Lower lobe of right lung (tissue), 2 donors: Measurements from ENCODE around the gene SP4. TPM values are rescaled to one million over a fixed set of nuclear protein-coding genes. Genes with fewer than 3 reads are reported as not detected.

Experiments used
- ATAC-seq, 2 donors: fragments of 200-7000 bp; cut with Tn5 transposase; one replicate each; pipeline ENCODE4 v1.9.1; 2020 to 2022; ENCODE audit warnings: mild to moderate bottlenecking in 2 of 2, moderate library complexity in 2 of 2
- DNase-seq: peaks from one replicate; pipeline ENCODE4 v3.0.0-alpha.2; 2020
- H3K27ac ChIP-seq: fragments of 200-600 bp; one replicate; pipeline ENCODE4 v1.8.0; 2022
- H3K27me3 ChIP-seq: fragments of 200-600 bp; one replicate; pipeline ENCODE4 v1.8.0; 2022; ENCODE audit warnings: low read depth
- H3K36me3 ChIP-seq: fragments of 200-600 bp; one replicate; pipeline ENCODE4 v1.8.0; 2022; ENCODE audit warnings: mild to moderate bottlenecking
- H3K4me1 ChIP-seq: fragments of 200-600 bp; one replicate; pipeline ENCODE4 v1.8.0; 2022
- H3K4me3 ChIP-seq: fragments of 200-600 bp; one replicate; pipeline ENCODE4 v1.8.0; 2022; ENCODE audit warnings: mild to moderate bottlenecking
- H3K9me3 ChIP-seq: fragments of 200-600 bp; one replicate; pipeline ENCODE4 v1.8.0; 2022
- intact Hi-C: fragments of 100-400 bp; cut with DNase I; formaldehyde crosslinking; loops from one replicate; pipeline ENCODE4 v1.11.0; 2022
- total RNA-seq: library from RNA; stranded (reverse); fragmentation: NEBNext Ultra II Directional; extraction: Animal tissue kit (Norgen Biotek cat#: 25700); gene quantifications from one replicate; pipeline ENCODE4 v1.2.1, GENCODE V29; 2021
- TF ChIP-seq, protein P1 (sequence below): fragments of 200-600 bp; IDR thresholded peaks from one replicate; pipeline ENCODE4 v1.8.0; 2022; ENCODE audit warnings: antibody characterized with exemption, mild to moderate bottlenecking
- donor health status: DM: no; HTN: yes; CAD: no; lungs with severe emphysema.

The SP4 gene
- total RNA-seq, 1 donor from 2014 or later = 9.7 TPM

DNA sequence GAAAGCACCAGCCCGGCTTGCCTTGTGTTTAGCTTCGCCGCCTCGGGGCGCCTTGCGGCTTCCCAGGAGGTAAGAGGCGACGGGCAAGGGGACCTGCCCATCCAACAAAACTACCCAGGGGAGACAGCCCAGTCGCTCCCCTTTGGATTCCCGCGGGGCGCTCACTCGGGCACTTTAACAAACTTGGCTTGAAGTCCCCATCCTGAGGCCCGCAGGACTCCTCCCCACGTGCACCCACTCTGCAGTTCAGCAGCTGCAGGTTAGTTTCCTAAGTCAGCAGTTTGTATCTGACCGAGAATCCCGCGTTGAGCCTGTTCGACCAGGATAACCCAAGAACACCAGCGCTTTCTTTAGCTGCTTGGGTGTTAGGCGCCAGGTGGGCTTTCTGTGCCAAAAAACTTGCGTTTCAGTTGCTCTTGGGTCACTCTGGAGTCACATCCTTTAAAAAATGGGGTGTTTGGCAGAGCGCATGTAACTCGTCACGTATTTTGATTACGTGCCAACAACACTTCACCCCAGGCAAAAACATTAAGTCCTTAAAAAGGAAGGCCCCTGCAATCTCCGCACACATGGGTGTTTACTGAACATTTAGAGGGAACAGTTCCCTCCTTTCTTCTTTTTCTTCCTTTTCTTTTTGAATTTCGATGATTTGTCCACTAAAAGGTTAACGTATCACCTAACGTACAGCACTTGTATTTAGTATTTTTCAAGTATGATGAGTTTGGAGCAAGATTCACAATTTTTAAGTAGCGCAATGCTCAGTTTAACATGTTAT lies 115.8 kb downstream of the SP4 start:
- ATAC-seq (peak; percentile 61 to 63), DNase-seq (no peak)
- Histone ChIP-seq H3K9me3 (no peaks in the 10 kb centered on the region), H3K4me3 (peak overlapping the region; percentile 59), H3K27me3 (peaks cover 31% of the 10 kb centered on the region), H3K4me1 (peaks cover 18% of the 10 kb centered on the region), H3K36me3 (no peaks in the 10 kb centered on the region), H3K27ac (no peak overlapping the region)
- intact Hi-C loops = no loop called here
- TF ChIP-seq, protein P1, sequence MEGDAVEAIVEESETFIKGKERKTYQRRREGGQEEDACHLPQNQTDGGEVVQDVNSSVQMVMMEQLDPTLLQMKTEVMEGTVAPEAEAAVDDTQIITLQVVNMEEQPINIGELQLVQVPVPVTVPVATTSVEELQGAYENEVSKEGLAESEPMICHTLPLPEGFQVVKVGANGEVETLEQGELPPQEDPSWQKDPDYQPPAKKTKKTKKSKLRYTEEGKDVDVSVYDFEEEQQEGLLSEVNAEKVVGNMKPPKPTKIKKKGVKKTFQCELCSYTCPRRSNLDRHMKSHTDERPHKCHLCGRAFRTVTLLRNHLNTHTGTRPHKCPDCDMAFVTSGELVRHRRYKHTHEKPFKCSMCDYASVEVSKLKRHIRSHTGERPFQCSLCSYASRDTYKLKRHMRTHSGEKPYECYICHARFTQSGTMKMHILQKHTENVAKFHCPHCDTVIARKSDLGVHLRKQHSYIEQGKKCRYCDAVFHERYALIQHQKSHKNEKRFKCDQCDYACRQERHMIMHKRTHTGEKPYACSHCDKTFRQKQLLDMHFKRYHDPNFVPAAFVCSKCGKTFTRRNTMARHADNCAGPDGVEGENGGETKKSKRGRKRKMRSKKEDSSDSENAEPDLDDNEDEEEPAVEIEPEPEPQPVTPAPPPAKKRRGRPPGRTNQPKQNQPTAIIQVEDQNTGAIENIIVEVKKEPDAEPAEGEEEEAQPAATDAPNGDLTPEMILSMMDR = no peak

- no peak overlapping the region for H3K4me3 ChIP-seq
- intact Hi-C loops = no loop called here
- no peak overlapping the region for H3K27ac ChIP-seq
- no peak for ATAC-seq
- H3K27me3 ChIP-seq = peaks cover 31% of the 10 kb centered on the region
- TF ChIP-seq, protein P1 = no peak
- no peaks in the 10 kb centered on the region for H3K36me3 ChIP-seq
- H3K9me3 ChIP-seq = no peaks in the 10 kb centered on the region
- DNase-seq = no peak
- peaks cover 18% of the 10 kb centered on the region for H3K4me1 ChIP-seq
Measured at GRCh38 chr7:21544303-21544656, 116.4 kb downstream of the SP4 start.

- DNase-seq = no peak
- intact Hi-C loops = no loop called here
- H3K27ac ChIP-seq = no peak overlapping the region
- H3K9me3 ChIP-seq = no peaks in the 10 kb centered on the region
- TF ChIP-seq, protein P1 = no peak
- no peak for ATAC-seq
- H3K4me3 ChIP-seq = no peak overlapping the region
- H3K4me1 ChIP-seq = peaks cover 18% of the 10 kb centered on the region
- H3K27me3 ChIP-seq = peaks cover 31% of the 10 kb centered on the region
- H3K36me3 ChIP-seq = no peaks in the 10 kb centered on the region
Measured at GRCh38 chr7:21544715-21545114, 116.8 kb downstream of the SP4 start.

GRCh38 chr7:21547501-21547900 lies 119.6 kb downstream of the SP4 start:
- peaks cover 17% of the 10 kb centered on the region for H3K4me1 ChIP-seq
- DNase-seq (no peak), ATAC-seq (no peak)
- TF ChIP-seq, protein P1 = no peak
- no peaks in the 10 kb centered on the region for H3K9me3 ChIP-seq
- no peaks in the 10 kb centered on the region for H3K36me3 ChIP-seq
- intact Hi-C loops = no loop called here
- H3K27me3 ChIP-seq = peaks cover 16% of the 10 kb centered on the region
- H3K4me3 ChIP-seq = no peak overlapping the region
- H3K27ac ChIP-seq = no peak overlapping the region

- peaks cover 6% of the 10 kb centered on the region for H3K27me3 ChIP-seq
- ATAC-seq = no peak
- H3K27ac ChIP-seq = no peak overlapping the region
- TF ChIP-seq, protein P1 = no peak
- intact Hi-C loops = no loop called here
- H3K36me3 ChIP-seq = no peaks in the 10 kb centered on the region
- H3K9me3 ChIP-seq = no peaks in the 10 kb centered on the region
- no peak overlapping the region for H3K4me3 ChIP-seq
- peaks cover 7% of the 10 kb centered on the region for H3K4me1 ChIP-seq
- DNase-seq = no peak
Measured at GRCh38 chr7:21548491-21548890, 120.6 kb downstream of the SP4 start.
